IMR-90 (cell line): Measurements from ENCODE around the gene LTBP1.

Experiments used
- CHD1 ChIP-seq: IDR thresholded peaks from 2 replicates; pipeline ENCODE4 v1.6.1; 2012; ENCODE audit warnings: low read depth, low read length, improper control_type of control experiment
- CTCF ChIP-seq: conservative IDR thresholded peaks from 2 replicates; pipeline ENCODE4 v1.5.1; 2012; ENCODE audit warnings: mild to moderate bottlenecking, low read depth, low read length, improper control_type of control experiment
- FOS ChIP-seq: fragments of 150-350 bp; IDR thresholded peaks from 2 replicates; pipeline ENCODE4 v1.6.1; 2016; ENCODE audit warnings: low read depth, low read length
- POLR2A ChIP-seq: IDR thresholded peaks from 2 replicates; pipeline ENCODE4 v1.6.1; 2012; ENCODE audit warnings: mild to moderate bottlenecking, low read depth, low read length
- RFX5 ChIP-seq: IDR thresholded peaks from 2 replicates; pipeline ENCODE4 v1.8.0; 2012; ENCODE audit warnings: low read depth, mild to moderate bottlenecking, low read length, moderate library complexity
- SMC3 ChIP-seq: fragments of 150-350 bp; IDR thresholded peaks from 2 replicates; pipeline ENCODE4 v1.6.1; 2016; ENCODE audit warnings: low read depth, mild to moderate bottlenecking, antibody characterized with exemption, low read length, moderate library complexity
- USF2 ChIP-seq: fragments of 150-350 bp; IDR thresholded peaks from 2 replicates; pipeline ENCODE4 v1.6.1; 2017; ENCODE audit warnings: mild to moderate bottlenecking, antibody characterized with exemption, low read length, low read depth

- no peak for TF ChIP-seq CTCF
- no peak for TF ChIP-seq POLR2A
- TF ChIP-seq SMC3: no peak
- TF ChIP-seq CHD1: no peak
- TF ChIP-seq USF2: no peak
- TF ChIP-seq FOS: peak; percentile 20; the same call in 1 of the 2 replicates
- TF ChIP-seq RFX5: no peak
Measured at GRCh38 chr2:33104726-33105125, 158.0 kb downstream of the LTBP1 start.
